NCI-H526 treated with DMSO at 0.1 percent for 48 hours (cell line): ENCODE measurements around the gene SDC1.
A peak's percentile ranks its signal among the peaks of the same experiment; 100 is the strongest.

Experiments used
- DNase-seq: peaks from one replicate; lab custom pipeline; 2025; lab: John Stamatoyannopoulos, UW

SDC1 gene

GRCh38 chr2:20183373-20183772 is 41.6 kb downstream of the SDC1 start:
- no peak for DNase-seq

- no peak for DNase-seq
These were observed 42.5 kb downstream of the SDC1 start for GRCh38 chr2:20182241-20182931.

- no peak for DNase-seq
These were observed 43.2 kb downstream of the SDC1 start for GRCh38 chr2:20181761-20182160.

GRCh38 chr2:20180676-20181648 is 44.0 kb downstream of the SDC1 start:
- no peak for DNase-seq

GRCh38 chr2:20179755-20180594 is 45.0 kb downstream of the SDC1 start:
- peak; percentile 19 for DNase-seq

GRCh38 chr2:20179466-20179754 is 45.5 kb downstream of the SDC1 start:
- no peak for DNase-seq

- no peak for DNase-seq
These were observed 46.1 kb downstream of the SDC1 start for GRCh38 chr2:20178666-20179465.

GRCh38 chr2:20178249-20178607 is 46.7 kb downstream of the SDC1 start:
- DNase-seq = no peak

- DNase-seq = no peak
These were observed 47.2 kb downstream of the SDC1 start for GRCh38 chr2:20177556-20178248.

- DNase-seq = no peak
These were observed 48.2 kb downstream of the SDC1 start for GRCh38 chr2:20176760-20177159.

- no peak for DNase-seq
These were observed 49.0 kb downstream of the SDC1 start for GRCh38 chr2:20175931-20176330.

GRCh38 chr2:20175267-20175666 is 49.7 kb downstream of the SDC1 start:
- no peak for DNase-seq

GRCh38 chr2:20174410-20174809 is 50.5 kb downstream of the SDC1 start:
- DNase-seq = no peak

GRCh38 chr2:20173496-20174402 is 51.2 kb downstream of the SDC1 start:
- no peak for DNase-seq

- DNase-seq = no peak
These were observed 51.9 kb downstream of the SDC1 start for GRCh38 chr2:20173064-20173463.

- no peak for DNase-seq
These were observed 52.5 kb downstream of the SDC1 start for GRCh38 chr2:20172273-20173055.

GRCh38 chr2:20171445-20171977 is 53.4 kb downstream of the SDC1 start:
- DNase-seq = no peak

GRCh38 chr2:20170704-20171250 is 54.2 kb downstream of the SDC1 start:
- no peak for DNase-seq
